Retinal pigment epithelial cell (primary cell): Measurements from ENCODE around the gene CDH13.

ENCODE experiments used
- DNase-seq: peaks from one replicate; pipeline ENCODE4 v3.0.0-alpha.2; 2010; ENCODE audit warnings: low read depth
- H3K4me3 ChIP-seq: 2 replicates; pipeline ENCODE4 v1.5.1; 2011; ENCODE audit warnings: mild to moderate bottlenecking, low read length, control low read depth, moderate library complexity
- CTCF ChIP-seq: conservative IDR thresholded peaks from 2 replicates; pipeline ENCODE4 v1.5.1; 2011; ENCODE audit warnings: low read depth, low read length, control low read depth, inconsistent platforms

The CDH13 gene

GRCh38 chr16:83550183-83550569 is 923.4 kb downstream of the CDH13 start:
- no peak for TF ChIP-seq CTCF
- H3K4me3 ChIP-seq = no peak overlapping the region
- no peak for DNase-seq

- no peak overlapping the region for H3K4me3 ChIP-seq
- TF ChIP-seq CTCF = no peak
- DNase-seq = no peak
Observed at GRCh38 chr16:83552228-83552627, 925.5 kb downstream of the CDH13 start.

- no peak for DNase-seq
- H3K4me3 ChIP-seq = no peak overlapping the region
- no peak for TF ChIP-seq CTCF
Observed at GRCh38 chr16:83552930-83553329, 926.2 kb downstream of the CDH13 start.

- TF ChIP-seq CTCF = no peak
- no peak for DNase-seq
- no peak overlapping the region for H3K4me3 ChIP-seq
Observed at GRCh38 chr16:83554096-83554495, 927.3 kb downstream of the CDH13 start.

GRCh38 chr16:83554540-83554939 is 927.8 kb downstream of the CDH13 start:
- no peak overlapping the region for H3K4me3 ChIP-seq
- no peak for TF ChIP-seq CTCF
- DNase-seq = no peak

GRCh38 chr16:83561876-83562275 is 935.1 kb downstream of the CDH13 start:
- no peak for TF ChIP-seq CTCF
- no peak for DNase-seq
- no peak overlapping the region for H3K4me3 ChIP-seq

- no peak for TF ChIP-seq CTCF
- DNase-seq = no peak
- no peak overlapping the region for H3K4me3 ChIP-seq
Observed at GRCh38 chr16:83568345-83568744, 941.6 kb downstream of the CDH13 start.
